IMR-90 (cell line): ENCODE data around the gene NKTR. TPM values are rescaled to one million over a fixed set of nuclear protein-coding genes. Genes with fewer than 3 reads are reported as not detected.

ENCODE experiments used
- ATAC-seq: fragments of 200-7000 bp; cut with Tn5 transposase; 2 replicates; pipeline ENCODE4 v1.9.1; 2020; ENCODE audit warnings: low read depth, mild to moderate bottlenecking, moderate library complexity
- BruUV-seq: library from RNA; stranded (reverse); fragments of 400-500 nt; replicated peaks from 2 replicates; lab custom pipeline; 2021; lab: Mats Ljungman, UMichigan
- CTCF ChIA-PET: fragments of 300-600 bp; formaldehyde crosslinking; extraction: SDS; loops from one replicate; lab custom pipeline; 2021; ENCODE audit warnings: antibody characterized with exemption; lab: Yijun Ruan, JAX
- POLR2A ChIA-PET: fragments of 300-600 bp; sonication (Branson Sonifier 250); formaldehyde crosslinking; loops from one replicate; lab custom pipeline; 2022; ENCODE audit warnings: antibody characterized with exemption; ENCODE audit not compliant: unreplicated experiment; lab: Charles Lee
- DNase-seq: peaks from one replicate; pipeline ENCODE4 v3.0.0; 2013
- H2AFZ ChIP-seq: replicated peaks from 2 replicates; pipeline ENCODE3; 2013; ENCODE audit warnings: low read length, mild to moderate bottlenecking; ENCODE audit not compliant: poor library complexity
- H2AK5ac ChIP-seq: 2 replicates; pipeline ENCODE4 v1.6.1; 2013; ENCODE audit warnings: low read depth, low read length, inconsistent platforms
- H2AK9ac ChIP-seq: replicated peaks from 2 replicates; pipeline ENCODE3; 2013; ENCODE audit warnings: mild to moderate bottlenecking, low read depth, low read length, moderate library complexity; ENCODE audit not compliant: poor library complexity
- H2BK120ac ChIP-seq: 2 replicates; pipeline ENCODE4 v1.6.1; 2013; ENCODE audit warnings: low read depth, low read length, inconsistent platforms
- H2BK15ac ChIP-seq: 3 replicates; pipeline ENCODE4 v1.6.1; 2013; ENCODE audit warnings: low read depth, low read length, inconsistent platforms
- H2BK20ac ChIP-seq: 2 replicates; pipeline ENCODE4 v1.6.1; 2013; ENCODE audit warnings: low read depth, mild to moderate bottlenecking, inconsistent platforms, low read length, moderate library complexity
- H2BK5ac ChIP-seq: 2 replicates; pipeline ENCODE4 v1.6.1; 2013; ENCODE audit warnings: mild to moderate bottlenecking, low read depth, low read length, inconsistent platforms; ENCODE audit not compliant: poor library complexity, severe bottlenecking
- H3K14ac ChIP-seq: replicated peaks from 2 replicates; pipeline ENCODE4 v1.6.1; 2013; ENCODE audit warnings: low read depth, low read length, inconsistent platforms
- H3K18ac ChIP-seq: 2 replicates; pipeline ENCODE4 v1.6.1; 2013; ENCODE audit warnings: low read depth, low read length, control low read depth
- H3K23ac ChIP-seq: 2 replicates; pipeline ENCODE4 v1.6.1; 2013; ENCODE audit warnings: low read depth, low read length, inconsistent platforms
- H3K27ac ChIP-seq: 2 replicates; pipeline ENCODE4 v1.5.1; 2013; ENCODE audit warnings: mild to moderate bottlenecking, control low read depth, low read length; ENCODE audit not compliant: insufficient read depth
- H3K27me3 ChIP-seq: 2 replicates; pipeline ENCODE4 v1.6.1; 2013; ENCODE audit warnings: low read length; ENCODE audit not compliant: control insufficient read depth, insufficient read depth
- H3K36me3 ChIP-seq: 2 replicates; pipeline ENCODE4 v1.6.1; 2013; ENCODE audit warnings: low read length, mixed read lengths; ENCODE audit not compliant: control insufficient read depth, insufficient read depth
- H3K4ac ChIP-seq: 2 replicates; pipeline ENCODE4 v1.6.1; 2013; ENCODE audit warnings: low read depth, low read length, inconsistent platforms
- H3K4me1 ChIP-seq: 2 replicates; pipeline ENCODE4 v1.6.1; 2013; ENCODE audit warnings: low read length, mixed read lengths; ENCODE audit not compliant: control insufficient read depth, insufficient read depth
- H3K4me2 ChIP-seq: 2 replicates; pipeline ENCODE4 v1.6.1; 2013; ENCODE audit warnings: low read depth, mild to moderate bottlenecking, control low read depth, low read length, moderate library complexity
- H3K4me3 ChIP-seq: 2 replicates; pipeline ENCODE4 v1.5.1; 2013; ENCODE audit warnings: low read depth, mild to moderate bottlenecking, control low read depth, low read length, moderate library complexity; ENCODE audit not compliant: insufficient read depth
- H3K56ac ChIP-seq: 2 replicates; pipeline ENCODE4 v1.6.1; 2013; ENCODE audit warnings: low read length, inconsistent platforms; ENCODE audit not compliant: insufficient read depth; ENCODE audit errors: extremely low read depth
- H3K79me1 ChIP-seq, 2 experiments: 2 replicates each; pipeline ENCODE4 v1.6.1; 2013; ENCODE audit warnings: low read length in 2 of 2, inconsistent platforms in 1 of 2, low read depth in 1 of 2
- H3K9ac ChIP-seq: 2 replicates; pipeline ENCODE4 v1.6.1; 2013; ENCODE audit warnings: low read depth, low read length, control low read depth
- H3K9me1 ChIP-seq: 2 replicates; pipeline ENCODE4 v1.6.1; 2013; ENCODE audit warnings: low read length, inconsistent platforms; ENCODE audit not compliant: insufficient read depth
- H3K9me3 ChIP-seq: 2 replicates; pipeline ENCODE4 v1.6.1; 2013; ENCODE audit warnings: low read length; ENCODE audit not compliant: control insufficient read depth, insufficient read depth
- H4K20me1 ChIP-seq: 2 replicates; pipeline ENCODE4 v1.6.1; 2013; ENCODE audit warnings: low read length, inconsistent platforms; ENCODE audit not compliant: insufficient read depth
- H4K5ac ChIP-seq: 2 replicates; pipeline ENCODE4 v1.6.1; 2013; ENCODE audit warnings: mild to moderate bottlenecking, low read depth, low read length, control low read depth
- H4K8ac ChIP-seq, 2 experiments: 2 replicates each; pipeline ENCODE4 v1.6.1; 2013; ENCODE audit warnings: low read depth in 2 of 2, low read length in 2 of 2, control low read depth in 1 of 2, inconsistent platforms in 1 of 2
- H4K91ac ChIP-seq: 2 replicates; pipeline ENCODE4 v1.6.1; 2013; ENCODE audit warnings: low read depth, low read length, inconsistent platforms; ENCODE audit not compliant: insufficient read depth
- BHLHE40 ChIP-seq: fragments of 150-350 bp; IDR thresholded peaks from 2 replicates; pipeline ENCODE4 v1.6.1; 2016; ENCODE audit warnings: mild to moderate bottlenecking, low read depth, low read length
- CEBPB ChIP-seq: IDR thresholded peaks from 2 replicates; pipeline ENCODE4 v1.6.1; 2012; ENCODE audit warnings: low read depth, low read length, improper control_type of control experiment
- CHD1 ChIP-seq: IDR thresholded peaks from 2 replicates; pipeline ENCODE4 v1.6.1; 2012; ENCODE audit warnings: low read depth, low read length, improper control_type of control experiment
- MXI1 ChIP-seq: IDR thresholded peaks from 2 replicates; pipeline ENCODE4 v1.6.1; 2012; ENCODE audit warnings: low read depth, mild to moderate bottlenecking, low read length, moderate library complexity, borderline replicate concordance
- NFE2L2 ChIP-seq: fragments of 150-350 bp; IDR thresholded peaks from 2 replicates; pipeline ENCODE4 v1.6.1; 2016; ENCODE audit warnings: low read depth, mild to moderate bottlenecking, low read length
- POLR2A ChIP-seq: IDR thresholded peaks from 2 replicates; pipeline ENCODE4 v1.6.1; 2012; ENCODE audit warnings: mild to moderate bottlenecking, low read depth, low read length
- RAD21 ChIP-seq: IDR thresholded peaks from 2 replicates; pipeline ENCODE4 v1.6.1; 2012; ENCODE audit warnings: low read length, improper control_type of control experiment
- RFX5 ChIP-seq: IDR thresholded peaks from 2 replicates; pipeline ENCODE4 v1.8.0; 2012; ENCODE audit warnings: low read depth, mild to moderate bottlenecking, low read length, moderate library complexity
- WGBS, 2 experiments: methylation state at CpG; one replicate each; pipeline versions ENCODE4 v1.1.5 to v1.1.7; 2013; ENCODE audit warnings: missing lambda C conversion rate in 2 of 2; ENCODE audit not compliant: insufficient read length in 1 of 2; ENCODE audit errors: extremely low coverage in 2 of 2; 5-methylcytosine and 5-hydroxymethylcytosine counted together
- dilution Hi-C: fragments of 300-500 bp; cut with HindIII; formaldehyde crosslinking; loops from one replicate; pipeline ENCODE4 v1.14.3; 2018; ENCODE audit warnings: low sequenced_read_pairs; ENCODE audit not compliant: unreplicated experiment
- in situ Hi-C: fragments of 300-500 bp; cut with MboI; formaldehyde crosslinking; loops from 3 replicates; pipeline ENCODE4 v1.14.3; 2019; ENCODE audit warnings: low sequenced_read_pairs, inconsistent platforms, mixed read lengths
- intact Hi-C: fragments of 100-400 bp; cut with micrococcal nuclease; formaldehyde crosslinking; loops from 2 replicates; pipeline ENCODE4 v1.10.0; 2022
- polyA plus RNA-seq, 3 experiments: library from polyadenylated mRNA; depleted of rRNA; stranded (reverse); fragments of >200 nt; gene quantifications; 2 replicates each; pipeline ENCODE4 v1.2.3, GENCODE V29; 2012; ENCODE audit warnings: low replicate concordance in 1 of 3
- total RNA-seq: library from RNA; depleted of rRNA; stranded (reverse); fragments of >200 nt; gene quantifications from 2 replicates; pipeline ENCODE4 v1.2.3, GENCODE V29; 2012
- TF ChIP-seq, protein P1 (sequence below): fragments of 150-350 bp; IDR thresholded peaks from 2 replicates; pipeline ENCODE4 v1.6.1; 2017; ENCODE audit warnings: mild to moderate bottlenecking, antibody characterized with exemption, low read length, low read depth
- TF ChIP-seq, protein P2 (sequence below): fragments of 150-350 bp; IDR thresholded peaks from 2 replicates; pipeline ENCODE4 v1.6.1; 2016; ENCODE audit warnings: low read depth, mild to moderate bottlenecking, low read length, moderate library complexity, borderline replicate concordance

The NKTR gene
- total and polyA plus RNA-seq, 2 of the 4 experiments (the other 2 are of a cell fraction), result 24.0 to 30.7 TPM

DNA sequence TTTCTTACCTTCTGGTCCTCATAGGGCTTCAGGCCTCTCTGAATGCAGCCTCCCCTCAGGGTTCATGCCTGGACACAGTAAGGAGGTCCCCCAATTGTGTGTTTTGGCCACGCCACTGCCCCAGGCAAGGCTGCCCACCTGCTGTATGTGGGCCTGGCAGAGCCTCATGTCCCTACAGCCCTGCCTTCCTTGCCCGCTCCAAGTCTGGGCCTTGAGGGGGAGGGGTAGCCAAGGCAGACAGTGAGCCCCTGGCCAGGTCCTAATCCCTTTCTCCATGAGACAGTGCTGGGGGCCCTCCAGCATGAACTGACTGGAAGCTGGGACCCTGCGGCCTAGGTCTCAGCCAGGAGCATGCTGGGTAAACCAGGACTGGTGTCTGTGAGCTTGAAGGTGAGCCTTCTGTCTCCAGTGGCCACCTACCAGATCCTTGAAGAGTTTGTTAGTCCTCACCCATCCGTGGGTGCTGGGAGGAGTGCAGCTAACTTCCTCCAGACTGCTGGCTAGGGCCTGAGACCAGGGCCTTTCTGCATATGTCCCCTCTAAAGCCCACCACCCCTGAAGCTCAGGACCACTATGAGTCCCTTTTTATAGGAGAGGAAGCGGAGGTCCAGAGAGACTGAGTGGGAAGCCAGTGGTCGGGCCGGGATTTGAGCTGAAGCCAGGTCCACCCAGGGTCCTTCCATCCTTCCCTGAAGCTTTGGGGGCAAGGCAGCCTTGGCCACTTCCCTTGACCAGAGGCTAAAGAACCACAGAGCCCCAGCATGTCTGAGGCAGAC is 61.7 kb downstream of the NKTR start:
- no peak overlapping the region for H4K91ac ChIP-seq
- H3K23ac ChIP-seq, result no peak overlapping the region
- no peak overlapping the region for H2AK9ac ChIP-seq
- H2AFZ ChIP-seq, result no peak overlapping the region
- H3K18ac ChIP-seq, result no peak overlapping the region
- H3K56ac ChIP-seq, result no peak overlapping the region
- no peak for DNase-seq
- no peak overlapping the region for H2BK120ac ChIP-seq
- H2AK5ac ChIP-seq, result no peak overlapping the region
- H3K79me1 ChIP-seq, result peaks cover 0 to 22% of the 10 kb centered on the region in 2 experiments; a peak in 2 of 4 replicates
- H2BK20ac ChIP-seq, result no peak overlapping the region
- H3K36me3 ChIP-seq, result peaks cover 21% of the 10 kb centered on the region; the same call in 1 of the 2 replicates
- no peak overlapping the region for H3K9ac ChIP-seq
- H4K8ac ChIP-seq, result no peak overlapping the region
- H4K5ac ChIP-seq, result no peak overlapping the region
- no peak overlapping the region for H3K4me2 ChIP-seq
- H2BK15ac ChIP-seq, result no peak overlapping the region
- no peaks in the 10 kb centered on the region for H3K27me3 ChIP-seq
- peaks cover 12% of the 10 kb centered on the region for H3K9me1 ChIP-seq
- in situ Hi-C loops (no loop called here), dilution Hi-C loops (no loop called here), intact Hi-C loops (no loop called here)
- ChIA-PET POLR2A (no interaction called here), CTCF (no interaction called here)
- H2BK5ac ChIP-seq, result no peak overlapping the region
- no peak overlapping the region for H3K4ac ChIP-seq
- BruUV-seq, result no TSS peak
- 80% methylated on average over 2 of the region's 7 CpGs; no CpG with 5 or more reads in 1 of the 2 experiments for WGBS, 2 experiments
- peaks cover 6% of the 10 kb centered on the region; the same call in 1 of the 2 replicates for H3K4me1 ChIP-seq
- no peak overlapping the region for H3K14ac ChIP-seq
- H3K9me3 ChIP-seq, result no peaks in the 10 kb centered on the region
- no peak overlapping the region for H3K27ac ChIP-seq
- ATAC-seq, result no peak
- peaks cover 20% of the 10 kb centered on the region for H4K20me1 ChIP-seq
- no peak overlapping the region for H3K4me3 ChIP-seq
- TF ChIP-seq RFX5 (no peak), MXI1 (no peak), BHLHE40 (no peak), RAD21 (no peak), NFE2L2 (no peak), POLR2A (no peak), CEBPB (no peak), CHD1 (no peak)
- TF ChIP-seq, protein P1, sequence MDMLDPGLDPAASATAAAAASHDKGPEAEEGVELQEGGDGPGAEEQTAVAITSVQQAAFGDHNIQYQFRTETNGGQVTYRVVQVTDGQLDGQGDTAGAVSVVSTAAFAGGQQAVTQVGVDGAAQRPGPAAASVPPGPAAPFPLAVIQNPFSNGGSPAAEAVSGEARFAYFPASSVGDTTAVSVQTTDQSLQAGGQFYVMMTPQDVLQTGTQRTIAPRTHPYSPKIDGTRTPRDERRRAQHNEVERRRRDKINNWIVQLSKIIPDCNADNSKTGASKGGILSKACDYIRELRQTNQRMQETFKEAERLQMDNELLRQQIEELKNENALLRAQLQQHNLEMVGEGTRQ, result no peak
- TF ChIP-seq, protein P2, sequence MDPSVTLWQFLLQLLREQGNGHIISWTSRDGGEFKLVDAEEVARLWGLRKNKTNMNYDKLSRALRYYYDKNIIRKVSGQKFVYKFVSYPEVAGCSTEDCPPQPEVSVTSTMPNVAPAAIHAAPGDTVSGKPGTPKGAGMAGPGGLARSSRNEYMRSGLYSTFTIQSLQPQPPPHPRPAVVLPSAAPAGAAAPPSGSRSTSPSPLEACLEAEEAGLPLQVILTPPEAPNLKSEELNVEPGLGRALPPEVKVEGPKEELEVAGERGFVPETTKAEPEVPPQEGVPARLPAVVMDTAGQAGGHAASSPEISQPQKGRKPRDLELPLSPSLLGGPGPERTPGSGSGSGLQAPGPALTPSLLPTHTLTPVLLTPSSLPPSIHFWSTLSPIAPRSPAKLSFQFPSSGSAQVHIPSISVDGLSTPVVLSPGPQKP, result no peak
